CD4-positive, alpha-beta T cell treated with Interleukin-17A for 4 hours (primary cell): ENCODE measurements around the gene LRRC49.
"Not testable (repeated sequence)": the region's sequence is repeated elsewhere in the genome, so short reads cannot be mapped to it uniquely, and the experiment has no call there.

Experiments used
- DNase-seq: peaks from one replicate; pipeline ENCODE4 v3.0.0-alpha.2; 2020; ENCODE audit warnings: mixed read lengths

LRRC49 gene

GRCh38 chr15:71004506-71004905 lies 111.9 kb downstream of the LRRC49 start:
- DNase-seq, result not testable (repeated sequence)

DNA sequence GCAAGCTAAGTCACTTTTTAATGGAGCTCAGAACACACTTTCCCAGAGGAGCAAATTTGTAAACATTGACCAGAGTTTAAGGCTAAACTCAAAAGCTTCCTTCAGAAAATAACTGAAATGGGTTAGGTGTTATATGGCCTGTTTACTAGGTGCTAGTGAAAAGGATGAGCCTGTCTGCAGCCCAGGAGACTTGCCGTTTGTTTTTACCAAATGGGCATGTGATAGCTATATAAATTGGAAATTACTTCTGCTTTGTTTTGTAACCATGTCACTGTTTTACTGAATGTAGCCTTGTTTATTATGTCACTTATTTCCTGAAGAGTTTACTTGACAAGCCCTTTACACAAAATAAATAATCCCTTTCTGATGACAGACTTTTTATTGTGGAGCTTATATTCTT lies 113.3 kb downstream of the LRRC49 start:
- no peak for DNase-seq

DNA sequence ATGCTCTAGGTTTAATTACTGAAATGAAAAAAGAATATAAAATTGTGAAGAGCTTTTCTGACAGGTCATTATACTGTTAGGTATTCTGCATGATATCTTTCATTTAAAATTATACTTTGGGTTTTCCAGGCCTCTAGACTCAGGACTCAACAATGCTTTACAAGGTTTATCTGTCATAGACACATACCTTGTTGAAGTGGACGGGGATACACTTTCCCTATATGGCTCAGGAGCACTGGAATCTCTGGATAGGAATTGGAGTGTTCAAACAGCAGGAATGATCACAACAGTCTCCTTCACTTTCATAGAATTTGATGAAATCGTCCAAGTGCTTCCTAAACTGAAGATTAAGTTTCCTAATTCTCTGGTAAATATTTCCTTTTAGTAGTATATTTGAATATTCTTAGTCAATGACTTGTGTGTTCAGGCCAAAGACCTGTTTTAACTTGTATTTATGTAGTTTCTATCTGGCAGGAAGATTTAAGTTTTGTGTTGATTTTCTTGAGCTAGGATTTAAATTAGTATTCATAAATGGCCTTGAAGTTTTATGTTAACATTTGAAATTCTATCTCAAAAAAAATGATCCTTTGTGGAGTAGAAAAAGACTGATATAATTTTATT lies 115.7 kb downstream of the LRRC49 start:
- DNase-seq, result no peak

- no peak for DNase-seq
These were observed 117.8 kb downstream of the LRRC49 start for GRCh38 chr15:71010472-71010871.

DNA sequence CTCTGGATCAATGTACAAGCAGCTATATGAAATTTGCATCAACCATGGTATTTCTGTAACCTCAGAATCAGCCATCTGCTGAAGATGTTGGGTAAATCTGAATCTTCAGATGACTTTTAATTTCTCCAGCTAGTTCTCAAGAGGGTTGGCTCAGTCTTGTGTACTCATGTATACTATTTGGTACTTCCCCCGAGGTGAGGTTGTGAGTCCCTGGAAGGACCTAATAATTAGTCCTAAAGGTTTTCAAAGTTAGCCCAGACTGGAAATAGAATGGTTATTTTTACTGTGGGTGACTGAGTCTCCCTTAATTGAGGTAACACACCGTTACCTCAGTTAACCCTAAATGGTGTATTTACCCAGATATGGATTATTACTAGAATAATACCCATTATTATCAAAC lies 118.4 kb downstream of the LRRC49 start:
- no peak for DNase-seq

GRCh38 chr15:71011503-71012155 lies 119.0 kb downstream of the LRRC49 start:
- no peak for DNase-seq

GRCh38 chr15:71013446-71013845 lies 120.8 kb downstream of the LRRC49 start:
- DNase-seq, result no peak

GRCh38 chr15:71015342-71015741 lies 122.7 kb downstream of the LRRC49 start:
- no peak for DNase-seq

DNA sequence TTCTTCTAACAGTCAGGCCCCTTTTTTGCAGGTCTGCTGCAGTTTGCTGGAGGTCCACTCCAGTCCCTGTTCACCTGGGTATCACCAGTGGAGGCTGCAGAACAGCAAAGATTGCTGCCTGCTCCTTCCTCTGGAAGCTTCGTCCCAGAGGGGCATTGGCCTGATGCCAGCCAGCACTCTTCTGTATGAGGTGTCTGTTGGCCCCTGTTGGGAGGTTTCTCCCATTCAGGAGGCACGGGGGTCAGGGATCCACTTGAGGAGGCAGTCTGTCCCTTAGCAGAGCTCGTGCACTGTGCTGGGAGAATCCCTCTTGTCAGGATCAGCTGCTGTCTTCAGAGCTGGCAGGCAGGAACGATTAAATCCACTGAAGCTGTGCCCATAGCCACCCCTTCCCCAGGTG lies 138.6 kb downstream of the LRRC49 start:
- not testable (repeated sequence) for DNase-seq

GRCh38 chr15:71035478-71035877 lies 142.9 kb downstream of the LRRC49 start:
- DNase-seq, result not testable (repeated sequence)

GRCh38 chr15:71042356-71042922 lies 149.8 kb downstream of the LRRC49 start:
- DNase-seq, result no peak

DNA sequence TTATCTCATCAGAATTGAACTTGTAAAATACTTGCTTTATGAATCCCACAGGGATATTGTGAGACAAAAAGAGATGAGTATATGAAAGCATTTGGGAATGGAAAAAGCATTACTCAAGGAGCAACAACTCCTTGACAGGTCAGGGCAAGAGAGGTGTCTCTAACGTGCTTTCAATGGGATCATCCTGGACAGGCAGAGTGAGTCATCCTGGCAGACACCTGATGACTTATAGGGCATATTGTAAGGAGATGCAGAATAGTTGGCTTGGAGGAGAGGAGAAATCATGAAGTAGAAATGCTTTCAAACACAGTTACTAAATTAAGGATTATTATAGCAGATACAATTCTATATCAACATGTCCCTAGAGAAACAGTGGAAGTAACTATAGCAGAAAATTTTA lies 150.7 kb downstream of the LRRC49 start:
- DNase-seq, result no peak

GRCh38 chr15:71044006-71044405 lies 151.4 kb downstream of the LRRC49 start:
- DNase-seq, result no peak

- DNase-seq, result not testable (repeated sequence)
These were observed 153.5 kb downstream of the LRRC49 start for GRCh38 chr15:71046146-71046545.

DNA sequence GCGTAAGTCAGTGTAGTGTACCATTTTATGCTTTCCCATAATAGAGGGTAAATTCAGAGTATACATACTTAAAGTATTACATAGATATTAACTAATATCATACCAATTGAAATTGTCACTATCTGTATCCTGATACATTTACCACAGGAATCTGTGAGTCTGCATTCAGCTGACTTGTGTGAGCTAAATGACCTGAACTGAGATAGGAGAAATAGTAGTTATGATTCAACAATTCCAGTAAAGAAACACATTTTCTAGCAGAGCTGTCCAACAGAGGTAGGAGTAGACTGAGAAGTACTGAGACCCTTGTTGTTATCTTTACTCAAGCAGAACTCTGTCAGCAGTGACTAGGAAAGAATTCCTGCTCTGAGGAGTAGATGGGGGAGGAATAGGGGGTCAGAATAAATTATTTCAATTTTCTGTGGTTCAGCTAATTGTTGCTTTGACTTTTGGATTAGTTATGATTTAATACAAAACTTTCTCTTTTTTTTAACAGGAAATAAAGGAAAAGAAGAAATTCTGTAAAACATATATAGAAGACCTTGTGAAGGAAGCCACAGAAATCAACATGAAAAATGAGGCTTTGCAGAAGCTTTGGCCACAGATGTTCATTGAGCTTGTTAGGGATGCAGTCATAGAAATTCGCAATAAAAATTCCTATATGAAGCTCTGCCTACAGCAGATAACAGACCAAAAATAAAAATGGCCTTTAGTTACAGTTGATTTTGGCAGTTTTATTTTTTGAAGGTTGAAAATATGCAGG lies 156.5 kb downstream of the LRRC49 start:
- DNase-seq, result no peak

- DNase-seq, result no peak
These were observed 157.2 kb downstream of the LRRC49 start for GRCh38 chr15:71049706-71050422.

GRCh38 chr15:71050461-71050860 lies 157.8 kb downstream of the LRRC49 start:
- no peak for DNase-seq

- DNase-seq, result no peak
These were observed 158.9 kb downstream of the LRRC49 start for GRCh38 chr15:71051539-71051938.

DNA sequence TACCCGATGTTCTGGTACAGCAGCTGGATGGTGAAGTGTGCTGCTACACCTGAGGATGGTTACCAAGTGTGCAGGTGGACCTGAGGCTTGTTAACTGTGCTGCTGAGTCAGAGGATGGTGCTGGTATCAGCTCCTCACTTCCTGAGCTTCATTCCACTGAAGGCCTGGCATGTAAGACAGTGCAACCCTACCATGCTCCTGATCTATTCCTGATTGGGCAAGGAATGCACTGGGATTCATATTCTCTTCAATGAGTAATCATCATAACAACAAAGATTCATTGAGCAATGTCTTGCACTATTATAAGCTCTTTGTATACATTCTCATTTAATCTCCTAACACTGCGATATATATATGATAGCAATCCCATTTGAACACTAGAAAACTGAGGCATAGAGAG lies 159.7 kb downstream of the LRRC49 start:
- no peak for DNase-seq

- no peak for DNase-seq
These were observed 161.8 kb downstream of the LRRC49 start for GRCh38 chr15:71054286-71054952.

DNA sequence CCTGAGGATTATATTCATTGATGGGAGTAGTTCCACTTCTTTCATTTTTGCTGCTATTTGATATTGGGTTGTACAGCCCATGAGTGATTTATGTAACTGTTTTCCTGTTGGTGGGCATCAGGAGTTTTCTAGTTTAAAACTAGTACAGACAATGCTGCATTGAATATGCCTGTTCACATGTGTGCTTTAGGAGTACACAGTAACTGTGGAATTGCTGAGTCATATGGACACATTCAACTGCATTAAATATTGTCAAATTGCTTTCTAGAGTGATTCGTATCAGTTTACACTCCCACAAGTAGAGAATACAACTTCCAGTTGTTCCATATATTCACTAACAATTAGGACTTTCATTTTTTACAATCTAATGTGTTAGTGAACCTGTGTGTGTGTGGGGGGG lies 162.8 kb downstream of the LRRC49 start:
- no peak for DNase-seq

DNA sequence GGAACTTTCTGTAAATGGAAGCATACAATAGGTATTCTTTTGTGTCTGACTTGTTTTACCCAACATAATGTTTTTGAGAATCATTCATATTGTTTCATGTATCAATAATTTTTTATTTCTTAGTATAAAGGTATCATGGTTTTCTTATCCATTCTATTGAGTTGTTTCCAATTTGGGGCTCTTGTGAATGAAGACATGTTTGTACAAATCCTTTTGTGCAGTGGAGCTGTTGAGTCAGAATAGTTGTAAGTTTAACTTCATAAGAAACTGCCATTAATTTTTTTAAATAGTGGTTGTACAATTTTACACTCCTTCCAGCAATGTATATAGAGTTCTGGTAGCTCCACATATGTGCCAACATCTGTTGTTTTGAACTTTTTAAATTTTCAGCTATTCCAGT lies 163.5 kb downstream of the LRRC49 start:
- DNase-seq, result no peak

GRCh38 chr15:71057143-71057542 lies 164.5 kb downstream of the LRRC49 start:
- no peak for DNase-seq
